ENCODE data around the gene MRTFA. TPM values are rescaled to one million over a fixed set of nuclear protein-coding genes. Genes with fewer than 3 reads are reported as not detected.
A peak's percentile ranks its signal among the peaks of the same experiment; 100 is the strongest.
"Not testable (repeated sequence)": the region's sequence is repeated elsewhere in the genome, so short reads cannot be mapped to it uniquely, and the experiment has no call there.

The MRTFA gene
- total RNA-seq, 1 donor from 2014 or later = 105 TPM

GRCh38 chr22:40387746-40388145 lies 248.8 kb downstream of the MRTFA start:
- Mint-ChIP-seq H3K36me3 (peaks cover 4% of the 10 kb centered on the region), H3K4me1 (peaks cover 32% of the 10 kb centered on the region), H3K27me3 (ENCODE audit: low read depth) (no peaks in the 10 kb centered on the region), H3K9me3 (no peaks in the 10 kb centered on the region), H3K4me3 (no peak overlapping the region), H3K27ac (peak overlapping the region; percentile 70)
- no peak for DNase-seq (ENCODE audit: low spot score in 2 of 2, unreplicated experiment in 2 of 2)
- TF ChIP-seq, protein P1, sequence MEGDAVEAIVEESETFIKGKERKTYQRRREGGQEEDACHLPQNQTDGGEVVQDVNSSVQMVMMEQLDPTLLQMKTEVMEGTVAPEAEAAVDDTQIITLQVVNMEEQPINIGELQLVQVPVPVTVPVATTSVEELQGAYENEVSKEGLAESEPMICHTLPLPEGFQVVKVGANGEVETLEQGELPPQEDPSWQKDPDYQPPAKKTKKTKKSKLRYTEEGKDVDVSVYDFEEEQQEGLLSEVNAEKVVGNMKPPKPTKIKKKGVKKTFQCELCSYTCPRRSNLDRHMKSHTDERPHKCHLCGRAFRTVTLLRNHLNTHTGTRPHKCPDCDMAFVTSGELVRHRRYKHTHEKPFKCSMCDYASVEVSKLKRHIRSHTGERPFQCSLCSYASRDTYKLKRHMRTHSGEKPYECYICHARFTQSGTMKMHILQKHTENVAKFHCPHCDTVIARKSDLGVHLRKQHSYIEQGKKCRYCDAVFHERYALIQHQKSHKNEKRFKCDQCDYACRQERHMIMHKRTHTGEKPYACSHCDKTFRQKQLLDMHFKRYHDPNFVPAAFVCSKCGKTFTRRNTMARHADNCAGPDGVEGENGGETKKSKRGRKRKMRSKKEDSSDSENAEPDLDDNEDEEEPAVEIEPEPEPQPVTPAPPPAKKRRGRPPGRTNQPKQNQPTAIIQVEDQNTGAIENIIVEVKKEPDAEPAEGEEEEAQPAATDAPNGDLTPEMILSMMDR (IDR thresholded peaks at IDR 0.05; ENCODE audit: unreplicated experiment) = no peak

DNA sequence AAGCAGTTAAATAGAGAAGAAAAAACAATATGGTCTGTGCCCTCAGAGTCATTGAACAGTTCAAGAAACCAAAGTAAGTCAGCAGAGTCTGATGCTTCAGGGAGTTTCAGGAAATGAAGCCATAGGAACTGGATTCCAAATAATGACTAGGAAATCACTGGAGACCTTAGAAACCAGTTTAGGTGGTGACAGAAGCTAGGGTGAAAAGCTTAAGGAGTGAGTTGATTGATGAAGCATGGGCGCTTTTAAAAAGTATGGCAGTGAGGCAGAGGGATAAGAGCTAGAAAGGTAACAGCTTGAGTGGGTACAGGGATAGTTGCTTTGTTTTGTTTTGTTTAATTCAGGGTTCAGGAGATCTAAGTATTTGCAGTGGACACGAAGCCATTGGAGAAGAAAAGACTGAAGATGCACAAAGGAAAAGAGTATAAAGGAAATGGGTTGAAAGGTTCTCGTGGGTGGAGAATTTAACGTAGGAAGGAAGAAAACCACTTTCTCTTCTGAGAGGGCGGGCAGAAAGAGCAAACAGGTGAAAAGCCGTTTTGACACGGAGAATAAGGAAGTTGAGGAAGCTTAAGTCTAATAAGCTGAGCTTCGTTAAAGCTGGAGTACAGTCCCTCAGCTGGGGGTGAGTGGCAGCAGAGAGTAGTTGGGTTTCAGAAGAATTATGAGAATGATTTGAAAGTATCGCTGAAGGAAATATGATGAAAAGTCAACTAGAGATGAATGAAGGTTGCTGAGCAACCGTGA lies 251.3 kb downstream of the MRTFA start:
- Mint-ChIP-seq H3K27me3 (ENCODE audit: low read depth) (no peaks in the 10 kb centered on the region), H3K36me3 (peaks cover 4% of the 10 kb centered on the region), H3K4me1 (peaks cover 28% of the 10 kb centered on the region), H3K4me3 (no peak overlapping the region), H3K27ac (no peak overlapping the region), H3K9me3 (no peaks in the 10 kb centered on the region)
- no peak for DNase-seq (ENCODE audit: low spot score in 2 of 2, unreplicated experiment in 2 of 2)
- TF ChIP-seq, protein P1 (IDR thresholded peaks at IDR 0.05; ENCODE audit: unreplicated experiment) = no peak

GRCh38 chr22:40383905-40384304 lies 252.6 kb downstream of the MRTFA start:
- H3K27ac Mint-ChIP-seq = no peak overlapping the region
- H3K4me1 Mint-ChIP-seq = peaks cover 27% of the 10 kb centered on the region
- no peak for DNase-seq (ENCODE audit: low spot score in 2 of 2, unreplicated experiment in 2 of 2)
- no peaks in the 10 kb centered on the region for H3K9me3 Mint-ChIP-seq
- peaks cover 3% of the 10 kb centered on the region for H3K36me3 Mint-ChIP-seq
- TF ChIP-seq, protein P1 (IDR thresholded peaks at IDR 0.05; ENCODE audit: unreplicated experiment) = no peak
- H3K27me3 Mint-ChIP-seq (ENCODE audit: low read depth) = no peaks in the 10 kb centered on the region
- H3K4me3 Mint-ChIP-seq = no peak overlapping the region

DNA sequence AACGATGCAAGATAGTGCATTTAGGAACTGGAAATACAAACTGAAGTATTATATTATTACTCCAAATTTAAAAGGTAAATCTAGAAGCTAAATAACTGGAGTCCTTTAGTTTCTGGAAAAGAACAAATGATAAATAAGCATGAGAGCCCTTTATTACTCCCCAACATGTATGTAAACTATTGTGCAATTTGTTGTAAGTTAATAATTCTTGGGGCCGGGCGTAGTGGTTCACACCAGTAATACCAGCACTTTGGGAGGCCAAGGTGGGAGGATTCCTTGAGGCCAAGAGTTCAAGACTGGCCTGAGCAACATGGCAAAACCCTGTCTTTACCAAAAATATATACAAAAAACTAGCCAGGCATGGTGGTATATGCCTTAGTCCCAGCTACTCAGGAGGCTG lies 255.1 kb downstream of the MRTFA start:
- Mint-ChIP-seq H3K36me3 (no peaks in the 10 kb centered on the region), H3K4me1 (peaks cover 6% of the 10 kb centered on the region), H3K27me3 (ENCODE audit: low read depth) (no peaks in the 10 kb centered on the region), H3K9me3 (no peaks in the 10 kb centered on the region), H3K27ac (no peak overlapping the region), H3K4me3 (no peak overlapping the region)
- DNase-seq (ENCODE audit: low spot score in 2 of 2, unreplicated experiment in 2 of 2) = no peak
- TF ChIP-seq, protein P1 (IDR thresholded peaks at IDR 0.05; ENCODE audit: unreplicated experiment) = no peak

DNA sequence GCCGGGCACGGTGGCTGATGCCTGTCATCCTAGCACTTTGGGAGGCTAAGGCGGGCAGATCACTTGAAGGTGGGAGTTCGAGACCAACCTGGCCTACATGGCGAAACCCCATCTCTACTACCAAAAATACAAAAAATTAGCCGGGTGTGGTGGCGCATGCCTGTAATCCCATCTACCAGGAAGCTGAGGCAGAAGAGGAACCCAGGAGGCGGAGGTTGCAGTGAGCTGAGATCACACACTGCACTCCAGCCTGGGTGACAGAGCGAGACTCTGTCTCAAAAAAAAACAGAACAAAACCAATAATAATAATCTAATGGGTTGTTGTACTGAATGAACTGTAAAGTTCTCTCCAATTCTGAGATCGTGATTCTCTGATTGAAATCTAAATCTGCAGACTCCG lies 258.1 kb downstream of the MRTFA start:
- not testable (repeated sequence) for H3K4me1 Mint-ChIP-seq; H3K27ac Mint-ChIP-seq; H3K4me3 Mint-ChIP-seq; DNase-seq (ENCODE audit: low spot score in 2 of 2, unreplicated experiment in 2 of 2); H3K36me3 Mint-ChIP-seq; H3K9me3 Mint-ChIP-seq; H3K27me3 Mint-ChIP-seq (ENCODE audit: low read depth)

- Mint-ChIP-seq H3K27ac (no peak overlapping the region), H3K27me3 (ENCODE audit: low read depth) (no peaks in the 10 kb centered on the region), H3K9me3 (no peaks in the 10 kb centered on the region), H3K4me3 (no peak overlapping the region), H3K36me3 (no peaks in the 10 kb centered on the region), H3K4me1 (peaks cover 5% of the 10 kb centered on the region)
- no peak for DNase-seq (ENCODE audit: low spot score in 2 of 2, unreplicated experiment in 2 of 2)
- TF ChIP-seq, protein P1 (IDR thresholded peaks at IDR 0.05; ENCODE audit: unreplicated experiment) = no peak
Measured at GRCh38 chr22:40377931-40378330, 258.6 kb downstream of the MRTFA start.

All from mesothelial cell of epicardium (in vitro differentiated cells).